ENCODE measurements around the gene C16orf96.

Gene C16orf96

DNA sequence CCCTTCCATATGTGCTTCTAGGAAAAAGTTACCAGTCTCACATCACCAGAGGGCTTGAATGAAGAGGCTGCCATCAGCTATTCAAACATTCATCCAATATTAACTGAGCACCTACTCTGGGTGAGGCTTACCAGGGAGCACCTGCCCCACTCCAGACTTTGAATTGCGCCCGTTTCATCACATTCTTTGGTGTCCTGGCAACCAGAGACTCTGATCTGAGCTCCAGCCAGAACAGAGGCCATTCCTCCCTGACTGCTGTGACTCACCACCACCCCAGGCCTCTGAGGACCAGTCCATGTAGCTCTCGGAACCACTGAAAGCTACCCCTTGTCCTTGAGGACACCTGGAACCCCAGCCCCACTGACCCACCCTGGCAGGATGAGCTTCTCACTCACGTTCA, at the start of gene C16orf96:
TSS of gene C16orf96 (plus strand) at position 229 of the 400 bp plus-strand sequence. CDS start at position 379, 150 bp downstream.
- no peak for DNase-seq (ENCODE audit: low read depth in 2 of 2)

DNA sequence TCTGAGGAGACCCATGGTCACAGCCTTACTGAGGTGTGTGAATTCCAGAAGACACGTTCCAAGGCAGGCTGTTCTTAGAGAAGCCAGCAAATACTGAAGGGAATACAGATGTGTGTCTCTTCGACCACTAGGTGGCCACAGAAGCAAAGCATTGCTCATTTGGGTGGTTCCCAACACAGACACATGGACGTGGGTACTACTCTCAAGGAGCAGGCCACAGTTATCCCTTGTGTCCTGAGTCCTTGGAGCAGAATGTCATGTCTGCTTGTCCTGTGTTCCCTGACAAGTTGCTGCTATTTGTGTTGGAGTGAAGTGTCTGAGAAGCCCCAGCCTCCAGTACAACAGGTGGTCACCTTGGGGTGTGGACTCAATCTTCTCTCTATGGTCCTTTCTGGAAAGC, 49.7 kb upstream of the C16orf96 start:
- peak; percentile 20 to 42 for DNase-seq (ENCODE audit: low read depth in 2 of 2)

DNA sequence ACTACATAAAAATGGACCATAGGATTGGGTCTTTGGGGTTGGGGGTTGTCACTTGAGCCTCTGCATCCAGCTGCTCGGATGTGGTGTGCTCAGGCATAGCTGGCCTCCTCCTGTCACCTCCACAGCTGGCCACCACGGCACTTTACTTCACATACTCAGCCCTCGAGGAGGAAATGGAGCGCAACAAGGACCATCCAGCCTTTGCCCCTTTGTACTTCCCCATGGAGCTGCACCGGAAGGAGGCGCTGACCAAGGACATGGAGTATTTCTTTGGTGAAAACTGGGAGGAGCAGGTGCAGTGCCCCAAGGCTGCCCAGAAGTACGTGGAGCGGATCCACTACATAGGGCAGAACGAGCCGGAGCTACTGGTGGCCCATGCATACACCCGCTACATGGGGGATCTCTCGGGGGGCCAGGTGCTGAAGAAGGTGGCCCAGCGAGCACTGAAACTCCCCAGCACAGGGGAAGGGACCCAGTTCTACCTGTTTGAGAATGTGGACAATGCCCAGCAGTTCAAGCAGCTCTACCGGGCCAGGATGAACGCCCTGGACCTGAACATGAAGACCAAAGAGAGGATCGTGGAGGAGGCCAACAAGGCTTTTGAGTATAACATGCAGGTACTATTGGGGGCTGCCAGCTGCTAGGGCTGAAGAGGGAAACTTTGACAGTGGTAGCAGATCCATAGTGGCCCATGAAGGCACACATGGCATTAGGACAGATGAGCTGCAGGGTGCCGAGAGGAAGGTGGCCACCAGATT, 48.4 kb upstream of the C16orf96 start:
- DNase-seq (ENCODE audit: low read depth in 2 of 2) = no peak

DNA sequence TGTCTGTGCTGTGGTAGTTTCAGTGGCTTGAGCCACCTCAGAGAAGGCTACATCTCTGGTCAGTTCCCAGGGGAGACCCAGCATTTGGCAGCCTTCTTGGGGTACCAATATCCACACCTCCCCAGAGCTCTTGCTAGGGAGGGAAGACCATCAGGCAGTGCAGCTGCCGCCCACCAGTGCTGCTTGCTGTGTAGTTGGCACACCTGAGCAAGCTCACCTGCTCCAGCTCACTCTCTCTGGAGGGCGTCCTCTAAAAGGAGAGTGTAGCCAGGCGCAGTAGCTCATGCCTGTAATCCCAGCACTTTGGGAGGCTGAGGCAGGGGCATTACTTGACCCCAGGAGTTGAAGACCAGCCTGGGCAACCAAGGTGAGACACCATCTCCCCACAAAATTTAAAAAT, 47.3 kb upstream of the C16orf96 start:
- DNase-seq (ENCODE audit: low read depth in 2 of 2) = no peak

DNA sequence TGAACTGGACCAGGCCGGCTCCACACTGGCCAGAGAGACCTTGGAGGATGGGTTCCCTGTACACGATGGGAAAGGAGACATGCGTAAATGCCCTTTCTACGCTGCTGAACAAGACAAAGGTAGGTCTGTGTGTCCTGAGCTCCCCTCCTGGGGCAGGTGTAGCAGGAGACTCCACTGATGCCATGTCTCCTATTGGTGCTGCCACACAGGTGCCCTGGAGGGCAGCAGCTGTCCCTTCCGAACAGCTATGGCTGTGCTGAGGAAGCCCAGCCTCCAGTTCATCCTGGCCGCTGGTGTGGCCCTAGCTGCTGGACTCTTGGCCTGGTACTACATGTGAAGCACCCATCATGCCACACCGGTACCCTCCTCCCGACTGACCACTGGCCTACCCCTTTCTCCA, 46.7 kb upstream of the C16orf96 start:
- no peak for DNase-seq (ENCODE audit: low read depth in 2 of 2)

DNA sequence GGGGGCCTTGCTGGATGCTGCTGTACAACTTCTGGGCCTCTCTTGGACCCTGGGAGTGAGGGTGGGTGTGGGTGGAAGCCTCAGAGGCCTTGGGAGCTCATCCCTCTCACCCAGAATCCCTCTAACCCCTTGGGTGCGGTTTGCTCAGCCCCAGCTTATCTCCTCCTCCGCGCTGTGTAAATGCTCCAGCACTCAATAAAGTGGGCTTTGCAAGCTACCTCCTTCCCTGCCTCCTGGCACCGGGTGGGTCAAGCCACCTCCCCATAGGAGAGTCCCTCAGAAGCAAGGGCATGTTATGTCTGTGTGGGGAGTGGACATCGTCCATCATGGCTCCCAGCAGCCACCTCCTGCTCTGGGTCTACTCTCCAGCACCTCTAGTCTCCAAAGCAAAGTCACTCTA, 46.0 kb upstream of the C16orf96 start:
- no peak for DNase-seq (ENCODE audit: low read depth in 2 of 2)

DNA sequence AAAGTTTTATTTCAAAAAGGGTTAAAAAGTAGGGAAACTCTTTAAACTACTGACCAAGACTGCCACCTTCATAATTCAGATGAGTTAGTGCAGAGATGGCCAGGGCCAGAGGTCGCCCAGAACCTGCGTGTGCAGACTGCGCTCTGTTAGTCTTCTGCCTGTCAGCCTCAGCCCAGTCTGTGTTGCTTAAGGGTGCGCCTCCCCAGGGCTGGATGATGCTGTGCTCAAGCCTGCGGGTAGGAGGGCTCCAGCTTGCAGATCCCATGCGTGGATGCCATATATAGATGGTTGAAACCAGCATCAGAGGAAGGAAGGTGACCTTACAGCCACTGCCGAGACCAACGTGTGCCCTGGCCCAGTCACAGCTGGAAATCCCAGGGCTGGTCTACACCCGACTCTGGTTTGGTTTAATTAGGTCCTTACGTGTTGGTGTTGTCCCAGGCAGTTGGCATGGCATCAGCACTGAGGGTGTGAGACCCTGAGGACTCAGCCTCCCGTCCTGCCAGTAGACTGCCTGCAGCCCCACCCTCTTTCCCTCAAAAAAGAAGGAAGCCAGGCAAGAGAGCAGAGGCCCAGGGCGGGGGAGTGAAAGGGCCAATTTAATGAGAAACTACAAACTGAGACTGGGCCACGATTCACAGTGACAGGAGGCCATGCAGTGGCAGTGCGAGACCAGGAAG, 45.3 kb upstream of the C16orf96 start:
- DNase-seq (ENCODE audit: low read depth in 2 of 2) = no peak

DNA sequence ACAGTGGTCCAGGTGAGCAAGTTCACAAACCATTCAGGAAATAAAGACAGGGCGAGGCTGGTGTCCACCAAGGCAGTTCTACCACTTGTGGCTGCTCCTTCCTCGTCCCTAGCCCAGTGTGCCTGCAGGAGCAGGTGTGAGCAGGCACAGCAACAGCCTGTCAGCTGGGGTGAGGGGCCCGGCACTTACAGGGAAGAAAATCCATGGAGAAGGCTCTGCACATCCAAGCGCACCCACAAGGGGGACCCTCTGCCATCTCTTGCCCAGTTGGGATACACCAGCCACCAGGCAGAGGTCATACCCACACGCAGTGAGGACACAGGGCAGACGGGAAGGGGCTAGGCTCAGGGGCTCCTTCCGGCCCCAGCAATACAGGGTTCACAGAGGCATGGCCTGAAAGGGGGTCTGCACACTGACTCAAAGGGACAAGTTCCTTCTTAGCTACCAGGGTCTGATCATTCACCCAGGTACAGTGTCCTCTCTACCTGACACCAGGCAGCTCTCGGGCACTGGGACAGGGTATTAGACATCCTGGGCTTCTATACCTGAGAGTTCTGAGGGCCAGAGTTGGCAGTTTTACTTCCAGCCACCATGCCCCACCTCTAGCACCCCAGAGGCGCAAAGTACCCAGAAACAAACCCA, 44.6 kb upstream of the C16orf96 start:
- no peak for DNase-seq (ENCODE audit: low read depth in 2 of 2)

DNA sequence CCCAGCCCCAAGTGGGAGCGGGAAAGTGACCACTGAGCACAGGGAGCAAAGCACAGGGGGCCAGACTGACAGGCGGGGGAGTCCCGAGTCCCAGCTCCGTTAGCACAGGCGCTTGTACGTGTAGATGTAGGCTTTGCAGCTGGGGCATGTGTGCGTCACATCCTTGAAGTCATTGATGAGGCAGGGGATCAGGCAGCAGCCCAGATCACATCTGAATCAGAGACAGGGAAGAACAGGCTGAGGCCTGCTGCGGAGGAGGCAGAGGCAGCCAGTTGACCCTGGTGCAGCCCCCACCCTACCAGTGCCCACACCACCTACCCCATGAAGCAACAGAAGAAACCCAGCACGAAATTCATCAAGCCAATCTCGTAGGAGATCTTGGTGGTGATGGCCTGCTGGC, 43.7 kb upstream of the C16orf96 start:
- DNase-seq (ENCODE audit: low read depth in 2 of 2) = no peak

DNA sequence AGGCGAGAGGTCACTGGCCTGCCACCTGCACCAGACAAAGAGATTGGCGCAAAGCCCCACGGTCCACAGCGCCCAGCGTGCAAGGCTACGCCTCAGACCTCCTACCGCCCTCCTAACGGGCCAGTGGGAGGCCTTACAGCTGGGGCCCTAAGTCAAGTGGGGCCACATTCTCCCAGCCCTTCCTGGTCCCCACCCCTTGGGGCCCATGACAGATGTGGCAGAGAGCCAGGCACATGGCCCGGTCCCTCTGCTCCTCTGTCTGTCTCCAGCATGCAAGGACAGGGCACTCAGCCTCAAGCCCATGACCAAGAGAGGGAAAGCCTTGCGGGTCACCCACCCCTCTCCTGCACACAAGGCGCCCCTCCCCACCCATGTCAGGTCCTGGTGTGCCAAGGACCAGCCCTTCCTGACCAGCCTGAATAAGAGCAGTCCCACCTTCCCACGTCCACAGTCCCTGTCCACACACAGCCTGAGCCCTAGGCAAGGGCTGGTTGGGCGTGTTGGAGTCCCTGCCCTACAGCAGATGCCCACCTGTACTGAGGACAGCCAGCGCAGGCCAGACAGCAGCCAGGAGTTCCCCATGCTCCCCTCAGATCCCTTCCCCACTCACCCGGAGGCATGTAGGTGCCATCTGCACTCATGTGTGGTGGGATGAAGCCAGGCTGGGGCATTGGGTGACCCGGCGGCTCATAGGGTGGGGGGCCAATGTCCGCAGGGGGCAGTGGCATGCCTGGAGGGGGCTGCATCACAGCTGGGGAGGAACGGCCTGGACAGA, 42.9 kb upstream of the C16orf96 start:
- DNase-seq (ENCODE audit: low read depth in 2 of 2) = no peak

DNA sequence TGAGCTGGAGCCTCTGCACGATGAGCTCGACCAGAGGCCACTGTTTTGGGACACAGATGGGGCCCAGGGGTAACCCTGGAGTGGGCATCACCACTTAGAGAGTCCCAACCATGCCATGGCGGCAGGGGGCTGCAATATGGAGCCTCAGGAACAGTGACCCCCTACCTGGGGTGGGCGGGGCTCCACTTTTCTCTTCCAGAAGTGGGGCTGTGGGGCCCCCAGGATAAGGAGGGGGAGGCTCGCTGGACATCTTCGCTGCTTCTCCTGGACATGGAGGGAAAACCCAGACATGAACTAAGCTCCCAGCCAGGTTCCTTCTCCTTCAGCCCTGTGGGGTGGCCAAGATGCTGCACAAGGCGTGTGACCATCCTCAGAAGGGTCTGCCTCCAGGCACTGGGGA, 42.3 kb upstream of the C16orf96 start:
- DNase-seq (ENCODE audit: low read depth in 2 of 2) = no peak

DNA sequence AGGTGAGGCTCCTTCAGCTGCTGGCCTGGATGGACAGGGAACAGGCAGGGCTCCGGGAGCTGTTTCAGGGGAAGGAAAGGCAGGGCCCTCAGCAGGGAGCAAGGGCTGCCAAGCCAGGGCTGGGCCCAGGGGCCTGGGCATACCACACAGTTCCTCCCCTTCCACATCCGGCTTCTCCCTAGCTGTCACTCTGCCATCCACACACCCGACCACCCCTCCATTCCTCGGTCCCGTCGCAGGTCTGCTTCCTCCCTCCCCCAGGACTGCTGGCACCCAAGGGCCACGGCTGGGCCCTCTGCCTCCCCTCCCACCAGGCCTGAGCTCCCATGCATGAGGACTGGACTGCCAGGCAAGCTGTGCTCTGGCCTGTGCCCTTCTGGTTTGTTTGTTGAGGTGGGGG, 41.5 kb upstream of the C16orf96 start:
- DNase-seq (ENCODE audit: low read depth in 2 of 2) = no peak

DNA sequence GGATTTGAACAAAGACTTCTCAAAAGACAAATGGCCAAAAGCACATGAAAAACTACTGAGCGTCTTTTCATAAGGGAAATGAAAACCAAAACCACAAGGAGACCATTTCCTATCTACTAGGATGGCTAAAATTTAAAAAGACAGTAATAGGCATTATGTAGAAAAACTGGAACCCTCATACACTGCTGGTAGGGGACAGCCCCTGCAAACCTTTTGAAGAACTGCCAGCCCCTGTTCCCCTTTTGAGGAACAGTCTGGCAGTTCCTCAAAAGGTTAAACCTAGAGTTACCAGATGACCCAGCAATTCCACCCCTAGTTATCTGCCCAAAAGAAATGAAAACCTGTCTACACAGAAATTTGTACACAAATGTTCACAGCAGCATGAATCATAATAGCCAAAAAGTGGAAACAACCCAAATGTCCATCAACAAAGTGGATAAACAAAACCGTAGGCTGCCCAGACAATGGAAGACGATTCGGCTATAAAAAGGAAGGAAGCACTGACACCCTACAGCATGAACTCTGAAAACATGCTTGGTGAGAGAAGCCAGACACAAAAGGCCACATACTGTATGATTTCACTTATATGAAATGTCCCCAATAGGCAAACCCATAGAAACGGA, 40.4 kb upstream of the C16orf96 start:
- DNase-seq (ENCODE audit: low read depth in 2 of 2) = no peak

DNA sequence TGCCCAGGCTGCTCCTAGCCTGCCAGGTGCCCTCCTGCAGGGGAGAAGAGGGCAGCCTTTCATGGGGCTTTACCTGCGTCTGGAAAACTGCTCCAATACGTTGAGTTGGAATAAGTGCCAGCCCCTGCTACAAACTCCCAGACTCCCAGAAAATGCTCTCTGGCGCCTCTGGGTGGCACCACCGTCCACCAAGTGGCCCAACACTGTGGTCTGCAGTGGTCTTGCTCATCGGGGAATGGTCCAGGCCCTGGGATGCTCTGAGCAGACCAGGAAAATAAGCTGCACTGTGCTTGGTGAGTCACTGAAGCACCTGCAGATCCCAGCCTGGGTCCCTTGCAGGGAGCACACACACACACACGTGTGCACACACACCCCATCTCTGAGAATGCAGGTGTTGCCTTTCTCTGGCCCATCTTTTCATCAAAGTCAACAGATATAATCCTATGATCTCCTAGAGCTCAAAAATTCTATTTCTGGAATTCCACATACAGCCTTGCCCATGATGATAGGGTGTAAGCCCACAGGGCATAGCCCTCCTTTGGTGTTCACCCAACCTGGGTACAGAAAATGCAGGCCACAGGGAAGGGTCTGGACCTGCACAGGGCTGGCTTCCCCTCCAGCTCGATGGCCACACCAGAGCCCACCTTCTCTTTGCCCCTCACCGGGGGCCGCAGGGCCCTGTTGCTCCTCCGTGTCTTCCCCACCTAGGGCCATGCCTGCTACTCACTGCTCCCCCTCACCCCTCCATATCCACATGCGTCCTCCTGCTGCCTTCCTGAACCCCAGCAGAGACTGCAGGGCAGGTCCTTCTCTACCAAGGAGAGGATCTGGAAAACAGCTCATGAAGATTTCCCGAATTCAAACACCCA, 38.1 kb upstream of the C16orf96 start:
- DNase-seq (ENCODE audit: low read depth in 2 of 2) = no peak

DNA sequence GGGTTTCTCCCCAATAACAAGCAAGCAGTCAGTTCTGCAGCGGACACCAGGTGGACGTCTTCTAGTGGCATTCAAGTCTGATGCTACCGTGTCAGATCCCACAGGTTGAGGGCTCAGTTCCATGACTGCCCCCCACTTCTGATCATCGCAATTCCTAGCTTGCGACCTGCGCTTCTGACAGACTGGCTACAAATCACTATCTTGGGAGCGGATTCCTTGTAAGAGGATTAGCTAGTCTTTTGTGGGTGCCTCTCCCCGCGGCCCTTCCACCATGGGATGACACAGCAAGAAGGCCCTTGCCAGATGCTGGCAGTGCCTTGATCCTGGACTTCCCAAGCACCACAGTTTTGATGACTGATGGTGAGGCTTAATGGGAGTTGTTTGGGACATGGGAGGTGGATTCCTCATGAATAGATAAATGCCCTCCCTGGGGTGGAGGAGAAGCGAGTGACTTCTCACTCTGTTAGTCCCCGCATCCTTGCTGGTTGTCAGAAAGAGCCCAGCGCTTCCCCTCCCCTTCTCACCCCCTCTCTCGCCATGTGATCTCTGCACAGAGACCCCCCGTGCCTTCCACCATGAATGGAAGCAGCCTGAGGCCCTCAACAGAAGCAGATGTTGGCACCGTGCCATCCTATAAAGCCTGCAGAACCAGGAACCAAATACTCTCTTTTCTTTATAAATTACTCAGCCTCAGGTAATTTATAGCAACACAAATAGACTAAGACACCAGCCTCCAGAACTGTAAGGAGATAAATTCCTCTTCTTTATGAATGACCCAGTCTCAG, 36.7 kb upstream of the C16orf96 start:
- no peak for DNase-seq (ENCODE audit: low read depth in 2 of 2)

DNA sequence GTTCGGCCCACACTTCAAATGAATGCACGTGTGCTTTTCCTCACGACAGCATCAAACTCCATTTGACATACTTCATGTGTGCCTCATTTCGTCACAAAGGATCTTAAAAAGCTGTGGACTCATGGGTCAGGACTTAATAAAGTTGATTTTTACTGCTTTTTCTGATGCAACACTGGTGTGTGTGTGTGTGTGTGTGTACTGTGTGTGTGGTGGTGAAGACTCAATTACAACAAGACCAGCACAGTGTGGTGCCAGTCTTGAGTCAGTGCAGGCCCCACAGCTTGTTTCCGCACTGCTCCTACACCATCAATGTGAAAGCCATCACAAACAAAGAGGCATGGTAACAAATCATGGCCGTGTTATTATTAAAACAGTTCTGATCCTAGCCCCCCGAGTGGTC, 35.2 kb upstream of the C16orf96 start:
- DNase-seq (ENCODE audit: low read depth in 2 of 2) = no peak

DNA sequence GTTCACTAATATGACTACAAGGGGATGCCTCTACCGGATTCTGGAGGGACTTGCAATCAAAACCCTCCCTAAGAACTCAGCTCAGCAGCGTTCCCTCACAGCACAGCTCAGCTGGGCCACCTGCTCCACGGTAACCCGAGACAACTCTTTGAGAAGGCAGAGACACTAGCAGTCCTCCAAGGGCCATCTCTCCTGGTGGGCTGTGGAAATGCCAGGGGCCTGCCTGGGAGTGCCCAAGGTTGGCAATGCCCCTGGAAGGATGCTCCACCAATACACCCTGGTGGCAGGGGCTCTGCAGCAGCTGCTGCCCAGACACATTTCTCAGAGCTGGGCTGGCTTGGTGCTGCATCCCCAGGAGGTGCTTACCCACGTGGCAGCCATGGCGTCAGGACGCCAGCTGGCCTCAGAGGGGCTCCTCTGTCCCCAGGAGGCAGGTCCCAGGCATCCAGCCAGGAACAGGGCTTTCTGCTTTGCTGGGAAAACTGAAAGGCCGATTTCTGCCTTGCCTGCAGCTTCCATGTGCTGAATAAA, 34.0 kb upstream of the C16orf96 start:
- no peak for DNase-seq (ENCODE audit: low read depth in 2 of 2)

DNA sequence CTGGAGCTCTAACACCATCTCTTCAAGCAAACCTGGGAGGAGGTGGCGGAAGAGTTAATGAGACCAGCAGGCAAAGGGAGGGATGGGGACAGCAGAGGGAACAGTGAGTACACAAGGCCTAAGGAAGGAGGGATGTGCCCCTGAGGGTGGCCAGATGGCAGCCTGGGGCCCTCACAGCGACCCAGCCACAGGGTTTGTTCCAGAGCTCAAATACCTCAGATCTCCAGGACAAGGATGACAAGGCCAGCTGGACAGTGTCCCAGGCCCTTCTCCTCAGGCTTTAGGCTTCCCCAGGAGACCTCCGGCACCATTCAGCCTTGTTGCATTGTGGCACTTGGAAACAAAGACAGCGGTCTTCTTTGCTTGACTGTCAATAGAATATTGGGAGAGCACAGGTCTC, 32.5 kb upstream of the C16orf96 start:
- no peak for DNase-seq (ENCODE audit: low read depth in 2 of 2)

DNA sequence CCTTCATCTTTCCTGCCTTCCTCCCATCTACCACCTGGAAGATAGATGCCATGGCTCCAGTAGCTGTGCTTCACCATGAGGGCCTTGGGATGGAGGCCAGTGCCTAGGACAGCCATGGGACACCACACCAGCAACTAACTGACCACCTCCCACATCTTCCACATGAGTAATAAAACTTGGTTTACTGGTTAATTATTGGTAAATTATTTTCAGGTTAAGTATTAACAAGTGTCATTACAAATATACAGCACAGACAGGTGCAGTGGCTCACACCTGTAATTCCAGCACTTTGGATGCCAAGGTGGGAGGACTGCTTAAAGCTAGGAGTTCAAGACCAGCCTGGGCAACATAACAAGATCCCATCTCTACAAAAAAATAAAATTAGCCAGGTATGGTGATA, 31.6 kb upstream of the C16orf96 start:
- DNase-seq (ENCODE audit: low read depth in 2 of 2) = no peak

DNA sequence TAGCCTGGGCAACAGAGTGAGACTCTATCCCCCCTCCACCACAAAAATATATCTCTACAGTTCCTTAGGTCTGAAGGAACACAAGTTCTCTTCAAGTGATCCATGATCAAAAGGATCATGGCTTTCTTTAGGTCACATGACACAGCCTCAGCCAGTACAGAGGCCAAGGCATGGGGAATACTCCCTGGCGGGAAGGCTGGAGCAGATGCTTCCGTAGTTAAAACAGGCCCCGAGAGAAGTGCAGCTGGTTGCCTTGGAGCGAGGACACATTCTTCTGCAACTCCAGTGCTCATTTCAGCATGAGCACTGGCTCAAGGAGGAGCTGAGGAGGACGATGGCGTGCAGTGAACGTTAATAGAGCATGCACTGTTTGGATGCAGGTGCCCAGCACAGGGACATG, 31.1 kb upstream of the C16orf96 start:
- DNase-seq (ENCODE audit: low read depth in 2 of 2) = no peak

Data from activated CD8-positive, alpha-beta memory T cell treated with anti-CD3 and anti-CD28 coated beads for 4 hours (primary cell).